IMR-90 (cell line): Measurements from ENCODE around the gene AZU1. TPM values are rescaled to one million over a fixed set of nuclear protein-coding genes. Genes with fewer than 3 reads are reported as not detected.
A peak's percentile ranks its signal among the peaks of the same experiment; 100 is the strongest.

Experiments
- ATAC-seq: fragments of 200-7000 bp; cut with Tn5 transposase; 2 replicates; pipeline ENCODE4 v1.9.1; 2020; ENCODE audit warnings: low read depth, mild to moderate bottlenecking, moderate library complexity
- BruUV-seq: library from RNA; stranded (reverse); fragments of 400-500 nt; replicated peaks from 2 replicates; lab custom pipeline; 2021; lab: Mats Ljungman, UMichigan
- CTCF ChIA-PET: fragments of 300-600 bp; formaldehyde crosslinking; extraction: SDS; loops from one replicate; lab custom pipeline; 2021; ENCODE audit warnings: antibody characterized with exemption; lab: Yijun Ruan, JAX
- POLR2A ChIA-PET: fragments of 300-600 bp; sonication (Branson Sonifier 250); formaldehyde crosslinking; loops from one replicate; lab custom pipeline; 2022; ENCODE audit warnings: antibody characterized with exemption; ENCODE audit not compliant: unreplicated experiment; lab: Charles Lee
- DNase-seq: peaks from one replicate; pipeline ENCODE4 v3.0.0; 2013
- H2AFZ ChIP-seq: replicated peaks from 2 replicates; pipeline ENCODE3; 2013; ENCODE audit warnings: low read length, mild to moderate bottlenecking; ENCODE audit not compliant: poor library complexity
- H2AK5ac ChIP-seq: 2 replicates; pipeline ENCODE4 v1.6.1; 2013; ENCODE audit warnings: low read depth, low read length, inconsistent platforms
- H2AK9ac ChIP-seq: replicated peaks from 2 replicates; pipeline ENCODE3; 2013; ENCODE audit warnings: mild to moderate bottlenecking, low read depth, low read length, moderate library complexity; ENCODE audit not compliant: poor library complexity
- H2BK120ac ChIP-seq: 2 replicates; pipeline ENCODE4 v1.6.1; 2013; ENCODE audit warnings: low read depth, low read length, inconsistent platforms
- H2BK15ac ChIP-seq: 3 replicates; pipeline ENCODE4 v1.6.1; 2013; ENCODE audit warnings: low read depth, low read length, inconsistent platforms
- H2BK20ac ChIP-seq: 2 replicates; pipeline ENCODE4 v1.6.1; 2013; ENCODE audit warnings: low read depth, mild to moderate bottlenecking, inconsistent platforms, low read length, moderate library complexity
- H2BK5ac ChIP-seq: 2 replicates; pipeline ENCODE4 v1.6.1; 2013; ENCODE audit warnings: mild to moderate bottlenecking, low read depth, low read length, inconsistent platforms; ENCODE audit not compliant: poor library complexity, severe bottlenecking
- H3K14ac ChIP-seq: replicated peaks from 2 replicates; pipeline ENCODE4 v1.6.1; 2013; ENCODE audit warnings: low read depth, low read length, inconsistent platforms
- H3K18ac ChIP-seq: 2 replicates; pipeline ENCODE4 v1.6.1; 2013; ENCODE audit warnings: low read depth, low read length, control low read depth
- H3K23ac ChIP-seq: 2 replicates; pipeline ENCODE4 v1.6.1; 2013; ENCODE audit warnings: low read depth, low read length, inconsistent platforms
- H3K27ac ChIP-seq: 2 replicates; pipeline ENCODE4 v1.5.1; 2013; ENCODE audit warnings: mild to moderate bottlenecking, control low read depth, low read length; ENCODE audit not compliant: insufficient read depth
- H3K27me3 ChIP-seq: 2 replicates; pipeline ENCODE4 v1.6.1; 2013; ENCODE audit warnings: low read length; ENCODE audit not compliant: control insufficient read depth, insufficient read depth
- H3K36me3 ChIP-seq: 2 replicates; pipeline ENCODE4 v1.6.1; 2013; ENCODE audit warnings: low read length, mixed read lengths; ENCODE audit not compliant: control insufficient read depth, insufficient read depth
- H3K4ac ChIP-seq: 2 replicates; pipeline ENCODE4 v1.6.1; 2013; ENCODE audit warnings: low read depth, low read length, inconsistent platforms
- H3K4me1 ChIP-seq: 2 replicates; pipeline ENCODE4 v1.6.1; 2013; ENCODE audit warnings: low read length, mixed read lengths; ENCODE audit not compliant: control insufficient read depth, insufficient read depth
- H3K4me2 ChIP-seq: 2 replicates; pipeline ENCODE4 v1.6.1; 2013; ENCODE audit warnings: low read depth, mild to moderate bottlenecking, control low read depth, low read length, moderate library complexity
- H3K4me3 ChIP-seq: 2 replicates; pipeline ENCODE4 v1.5.1; 2013; ENCODE audit warnings: low read depth, mild to moderate bottlenecking, control low read depth, low read length, moderate library complexity; ENCODE audit not compliant: insufficient read depth
- H3K56ac ChIP-seq: 2 replicates; pipeline ENCODE4 v1.6.1; 2013; ENCODE audit warnings: low read length, inconsistent platforms; ENCODE audit not compliant: insufficient read depth; ENCODE audit errors: extremely low read depth
- H3K79me1 ChIP-seq, 2 experiments: 2 replicates each; pipeline ENCODE4 v1.6.1; 2013; ENCODE audit warnings: low read length in 2 of 2, inconsistent platforms in 1 of 2, low read depth in 1 of 2
- H3K9ac ChIP-seq: 2 replicates; pipeline ENCODE4 v1.6.1; 2013; ENCODE audit warnings: low read depth, low read length, control low read depth
- H3K9me1 ChIP-seq: 2 replicates; pipeline ENCODE4 v1.6.1; 2013; ENCODE audit warnings: low read length, inconsistent platforms; ENCODE audit not compliant: insufficient read depth
- H3K9me3 ChIP-seq: 2 replicates; pipeline ENCODE4 v1.6.1; 2013; ENCODE audit warnings: low read length; ENCODE audit not compliant: control insufficient read depth, insufficient read depth
- H4K20me1 ChIP-seq: 2 replicates; pipeline ENCODE4 v1.6.1; 2013; ENCODE audit warnings: low read length, inconsistent platforms; ENCODE audit not compliant: insufficient read depth
- H4K5ac ChIP-seq: 2 replicates; pipeline ENCODE4 v1.6.1; 2013; ENCODE audit warnings: mild to moderate bottlenecking, low read depth, low read length, control low read depth
- H4K8ac ChIP-seq, 2 experiments: 2 replicates each; pipeline ENCODE4 v1.6.1; 2013; ENCODE audit warnings: low read depth in 2 of 2, low read length in 2 of 2, control low read depth in 1 of 2, inconsistent platforms in 1 of 2
- H4K91ac ChIP-seq: 2 replicates; pipeline ENCODE4 v1.6.1; 2013; ENCODE audit warnings: low read depth, low read length, inconsistent platforms; ENCODE audit not compliant: insufficient read depth
- BHLHE40 ChIP-seq: fragments of 150-350 bp; IDR thresholded peaks from 2 replicates; pipeline ENCODE4 v1.6.1; 2016; ENCODE audit warnings: mild to moderate bottlenecking, low read depth, low read length
- CHD1 ChIP-seq: IDR thresholded peaks from 2 replicates; pipeline ENCODE4 v1.6.1; 2012; ENCODE audit warnings: low read depth, low read length, improper control_type of control experiment
- CTCF ChIP-seq: conservative IDR thresholded peaks from 2 replicates; pipeline ENCODE4 v1.5.1; 2012; ENCODE audit warnings: mild to moderate bottlenecking, low read depth, low read length, improper control_type of control experiment
- ELK1 ChIP-seq: fragments of 150-350 bp; IDR thresholded peaks from 2 replicates; pipeline ENCODE4 v1.6.1; 2016; ENCODE audit warnings: low read depth, mild to moderate bottlenecking, low read length, moderate library complexity, borderline replicate concordance
- MAFK ChIP-seq: IDR thresholded peaks from 2 replicates; pipeline ENCODE4 v1.6.1; 2012; ENCODE audit warnings: low read depth, low read length, improper control_type of control experiment
- MAZ ChIP-seq: IDR thresholded peaks from 2 replicates; pipeline ENCODE4 v1.6.1; 2012; ENCODE audit warnings: low read depth, mild to moderate bottlenecking, low read length, improper control_type of control experiment, moderate library complexity, borderline replicate concordance
- MXI1 ChIP-seq: IDR thresholded peaks from 2 replicates; pipeline ENCODE4 v1.6.1; 2012; ENCODE audit warnings: low read depth, mild to moderate bottlenecking, low read length, moderate library complexity, borderline replicate concordance
- NFE2L2 ChIP-seq: fragments of 150-350 bp; IDR thresholded peaks from 2 replicates; pipeline ENCODE4 v1.6.1; 2016; ENCODE audit warnings: low read depth, mild to moderate bottlenecking, low read length
- POLR2A ChIP-seq: IDR thresholded peaks from 2 replicates; pipeline ENCODE4 v1.6.1; 2012; ENCODE audit warnings: mild to moderate bottlenecking, low read depth, low read length
- RAD21 ChIP-seq: IDR thresholded peaks from 2 replicates; pipeline ENCODE4 v1.6.1; 2012; ENCODE audit warnings: low read length, improper control_type of control experiment
- RCOR1 ChIP-seq: IDR thresholded peaks from 2 replicates; pipeline ENCODE4 v1.6.1; 2012; ENCODE audit warnings: mild to moderate bottlenecking, low read length, improper control_type of control experiment; ENCODE audit not compliant: insufficient replicate concordance
- SMC3 ChIP-seq: fragments of 150-350 bp; IDR thresholded peaks from 2 replicates; pipeline ENCODE4 v1.6.1; 2016; ENCODE audit warnings: low read depth, mild to moderate bottlenecking, antibody characterized with exemption, low read length, moderate library complexity
- WGBS, 2 experiments: methylation state at CpG; one replicate each; pipeline versions ENCODE4 v1.1.5 to v1.1.7; 2013; ENCODE audit warnings: missing lambda C conversion rate in 2 of 2; ENCODE audit not compliant: insufficient read length in 1 of 2; ENCODE audit errors: extremely low coverage in 2 of 2; 5-methylcytosine and 5-hydroxymethylcytosine counted together
- dilution Hi-C: fragments of 300-500 bp; cut with HindIII; formaldehyde crosslinking; loops from one replicate; pipeline ENCODE4 v1.14.3; 2018; ENCODE audit warnings: low sequenced_read_pairs; ENCODE audit not compliant: unreplicated experiment
- in situ Hi-C: fragments of 300-500 bp; cut with MboI; formaldehyde crosslinking; loops from 3 replicates; pipeline ENCODE4 v1.14.3; 2019; ENCODE audit warnings: low sequenced_read_pairs, inconsistent platforms, mixed read lengths
- intact Hi-C: fragments of 100-400 bp; cut with micrococcal nuclease; formaldehyde crosslinking; loops from 2 replicates; pipeline ENCODE4 v1.10.0; 2022
- polyA plus RNA-seq, 3 experiments: library from polyadenylated mRNA; depleted of rRNA; stranded (reverse); fragments of >200 nt; gene quantifications; 2 replicates each; pipeline ENCODE4 v1.2.3, GENCODE V29; 2012; ENCODE audit warnings: low replicate concordance in 1 of 3
- total RNA-seq: library from RNA; depleted of rRNA; stranded (reverse); fragments of >200 nt; gene quantifications from 2 replicates; pipeline ENCODE4 v1.2.3, GENCODE V29; 2012

AZU1 gene
- total and polyA plus RNA-seq, 2 of the 4 experiments (the other 2 are of a cell fraction): 0.12 TPM; not detected in 1

- H3K9me1 ChIP-seq: no peaks in the 10 kb centered on the region
- ATAC-seq (no peak), DNase-seq (no peak)
- H3K79me1 ChIP-seq: no peaks in the 10 kb centered on the region
- H3K18ac ChIP-seq: no peak overlapping the region
- peaks cover 2% of the 10 kb centered on the region; the same call in 1 of the 2 replicates for H3K27me3 ChIP-seq
- WGBS, 2 experiments: 79% methylated on average over 12 of the region's 40 CpGs; no CpG with 5 or more reads in 1 of the 2 experiments
- peak overlapping the region; percentile 58 for H2AFZ ChIP-seq
- no peak for TF ChIP-seq MAFK
- no peak for TF ChIP-seq RAD21
- TF ChIP-seq NFE2L2: no peak
- TF ChIP-seq MXI1: no peak
- no peak for TF ChIP-seq RCOR1
- TF ChIP-seq ELK1: no peak
- TF ChIP-seq BHLHE40: no peak
- no peak for TF ChIP-seq CHD1
- no peak for TF ChIP-seq CTCF
- no peak for TF ChIP-seq POLR2A
- TF ChIP-seq SMC3: no peak
- no peak for TF ChIP-seq MAZ
- intact Hi-C loops: loop anchor here (2.0 to 5.0 kb wide), 2 partner anchors 65 to 83 kb away; no protein-coding TSS in a partner anchor
- no TSS peak for BruUV-seq
- no peak overlapping the region for H3K4me3 ChIP-seq
- H4K20me1 ChIP-seq: no peaks in the 10 kb centered on the region
- H3K4me1 ChIP-seq: peaks cover 6% of the 10 kb centered on the region
- CTCF ChIA-PET: interaction anchor here (0.6 to 1.6 kb wide), 2 partner anchors 146 to 147 kb away, joined by 3 to 4 read pairs; no protein-coding TSS in a partner anchor
- no peak overlapping the region for H2BK120ac ChIP-seq
- H3K4ac ChIP-seq: no peak overlapping the region
- no peak overlapping the region for H3K23ac ChIP-seq
- dilution Hi-C loops: no loop called here
- H3K9me3 ChIP-seq: no peaks in the 10 kb centered on the region
- peak overlapping the region; percentile 39 for H2AK9ac ChIP-seq
- no peak overlapping the region for H3K9ac ChIP-seq
- no peak overlapping the region for H3K14ac ChIP-seq
- no peaks in the 10 kb centered on the region for H3K36me3 ChIP-seq
- H2AK5ac ChIP-seq: no peak overlapping the region
- H3K56ac ChIP-seq: no peak overlapping the region
- H3K27ac ChIP-seq: no peak overlapping the region
- H3K4me2 ChIP-seq: no peak overlapping the region
- no peak overlapping the region for H4K8ac ChIP-seq
- no peak overlapping the region for H2BK20ac ChIP-seq
- no peak overlapping the region for H4K5ac ChIP-seq
- POLR2A ChIA-PET: interaction anchor here (0.6 kb wide), 1 partner anchor 33 kb away, joined by 3 read pairs; no protein-coding TSS in a partner anchor
- H4K91ac ChIP-seq: no peak overlapping the region
- H2BK15ac ChIP-seq: no peak overlapping the region
- in situ Hi-C loops: loop anchor here (5.0 kb wide), 1 partner anchor 142 kb away; no protein-coding TSS in a partner anchor
- no peak overlapping the region for H2BK5ac ChIP-seq
Observed at GRCh38 chr19:855566-856120, 28.0 kb downstream of the AZU1 start.
